DND-41 (cell line): ENCODE data around the gene ANKRD11.

Experiments
- ATAC-seq: fragments of 200-7000 bp; cut with Tn5 transposase; 3 replicates; pipeline ENCODE4 v1.9.1; 2021; ENCODE audit warnings: low read depth; ENCODE audit not compliant: insufficient read depth
- DNase-seq: peaks from one replicate; pipeline ENCODE4 v3.0.0-alpha.2; 2020
- H2AFZ ChIP-seq: 2 replicates; pipeline ENCODE4 v1.6.0; 2012; ENCODE audit warnings: low read depth, low read length
- H3K27ac ChIP-seq: 2 replicates; pipeline ENCODE4 v1.5.1; 2012; ENCODE audit warnings: low read length, inconsistent platforms
- H3K27me3 ChIP-seq: fragments of 200-600 bp; sonication (generic); 2 replicates; pipeline ENCODE4 v1.6.0; 2012; ENCODE audit warnings: low read length, mild to moderate bottlenecking, inconsistent platforms; ENCODE audit not compliant: insufficient read depth, poor library complexity
- H3K36me3 ChIP-seq: 2 replicates; pipeline ENCODE4 v1.5.1; 2012; ENCODE audit warnings: low read length, inconsistent platforms; ENCODE audit not compliant: insufficient read depth
- H3K4me1 ChIP-seq: 2 replicates; pipeline ENCODE4 v1.5.1; 2012; ENCODE audit warnings: mild to moderate bottlenecking, low read length; ENCODE audit not compliant: insufficient read depth
- H3K4me2 ChIP-seq: 2 replicates; pipeline ENCODE4 v1.6.0; 2012; ENCODE audit warnings: mild to moderate bottlenecking, moderate library complexity, low read length, inconsistent platforms; ENCODE audit not compliant: insufficient read depth
- H3K4me3 ChIP-seq, 2 experiments: fragments of 200-600 bp in 1 of 2; shearing (Covaris generic) in 1 of 2; 2 replicates each; pipeline ENCODE4 v1.5.1; 2012 to 2016; ENCODE audit warnings: inconsistent platforms in 2 of 2, low read length in 2 of 2, mild to moderate bottlenecking in 2 of 2, low read depth in 1 of 2, moderate library complexity in 1 of 2
- H3K79me2 ChIP-seq: 2 replicates; pipeline ENCODE4 v1.6.0; 2012; ENCODE audit warnings: low read length, inconsistent platforms; ENCODE audit not compliant: insufficient read depth
- H3K9ac ChIP-seq: 2 replicates; pipeline ENCODE4 v1.6.0; 2012; ENCODE audit warnings: low read depth, mild to moderate bottlenecking, inconsistent platforms, low read length, moderate library complexity
- H3K9me3 ChIP-seq: 2 replicates; pipeline ENCODE4 v1.5.1; 2012; ENCODE audit warnings: low read length, moderate library complexity, mild to moderate bottlenecking, inconsistent platforms; ENCODE audit not compliant: insufficient read depth, severe bottlenecking
- H4K20me1 ChIP-seq: 2 replicates; pipeline ENCODE4 v1.6.0; 2012; ENCODE audit warnings: low read length; ENCODE audit not compliant: insufficient read depth
- EZH2 ChIP-seq: IDR thresholded peaks from 3 replicates; pipeline ENCODE4 v1.6.1; 2012; ENCODE audit warnings: borderline replicate concordance, low read depth, mild to moderate bottlenecking, moderate library complexity, low read length, inconsistent platforms; ENCODE audit not compliant: severe bottlenecking
- TF ChIP-seq, protein P1 (sequence below): IDR thresholded peaks from 2 replicates; pipeline ENCODE4 v1.5.1; 2012; ENCODE audit warnings: borderline replicate concordance, low read length, moderate library complexity, mild to moderate bottlenecking; ENCODE audit not compliant: poor library complexity, severe bottlenecking; ENCODE audit errors: extremely low read depth

ANKRD11 gene

DNA sequence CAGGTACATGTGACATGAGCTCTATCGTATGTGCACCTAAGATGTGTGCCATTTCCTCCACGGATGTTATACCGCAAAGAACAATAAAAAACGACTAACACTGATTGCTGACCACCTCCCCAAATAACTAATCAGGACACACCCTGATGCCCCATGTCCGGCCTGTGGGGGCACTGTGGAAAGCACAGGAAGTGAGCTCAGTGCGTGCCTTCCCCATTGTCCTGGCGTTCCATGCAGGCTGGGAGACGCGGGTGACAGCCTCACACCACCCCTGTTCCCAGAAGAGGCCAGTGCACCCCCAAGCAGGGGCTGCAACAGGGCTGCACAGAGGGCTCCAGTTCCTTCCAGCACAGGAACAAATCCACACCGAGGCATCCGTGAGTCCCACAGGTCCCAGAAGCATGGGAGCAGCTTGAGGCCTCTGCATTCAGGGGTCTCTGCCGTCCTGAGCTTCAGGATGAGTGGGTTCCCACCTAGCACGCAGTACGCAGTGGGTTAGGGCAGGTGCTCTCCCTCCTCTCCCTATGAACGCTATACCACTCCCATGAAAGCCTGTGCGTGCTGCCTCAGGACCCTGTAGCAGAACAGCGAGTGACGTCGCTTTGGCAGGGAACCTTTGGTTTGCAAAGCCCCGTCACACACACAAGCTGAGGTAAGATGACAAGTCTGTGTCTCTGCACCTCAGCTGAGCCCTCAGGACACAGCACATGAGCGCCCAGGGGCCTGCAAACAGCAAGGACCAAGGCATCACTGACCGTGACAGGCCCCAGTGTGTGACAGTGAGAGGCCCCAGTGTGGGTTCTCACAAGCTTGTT is 155.2 kb downstream of the ANKRD11 start:
- Histone ChIP-seq H3K9ac (no peak overlapping the region), H3K36me3 (peaks cover 9% of the 10 kb centered on the region), H3K4me3 (no peak overlapping the region), H3K4me2 (no peak overlapping the region), H3K79me2 (peaks cover 100% of the 10 kb centered on the region), H4K20me1 (peaks cover 95% of the 10 kb centered on the region), H3K27me3 (no peaks in the 10 kb centered on the region), H3K4me1 (peaks cover 4% of the 10 kb centered on the region; the same call in 1 of the 2 replicates), H3K9me3 (no peaks in the 10 kb centered on the region), H3K27ac (no peak overlapping the region), H2AFZ (no peak overlapping the region)
- DNase-seq (no peak), ATAC-seq (no peak)
- TF ChIP-seq EZH2: no peak
- TF ChIP-seq, protein P1, sequence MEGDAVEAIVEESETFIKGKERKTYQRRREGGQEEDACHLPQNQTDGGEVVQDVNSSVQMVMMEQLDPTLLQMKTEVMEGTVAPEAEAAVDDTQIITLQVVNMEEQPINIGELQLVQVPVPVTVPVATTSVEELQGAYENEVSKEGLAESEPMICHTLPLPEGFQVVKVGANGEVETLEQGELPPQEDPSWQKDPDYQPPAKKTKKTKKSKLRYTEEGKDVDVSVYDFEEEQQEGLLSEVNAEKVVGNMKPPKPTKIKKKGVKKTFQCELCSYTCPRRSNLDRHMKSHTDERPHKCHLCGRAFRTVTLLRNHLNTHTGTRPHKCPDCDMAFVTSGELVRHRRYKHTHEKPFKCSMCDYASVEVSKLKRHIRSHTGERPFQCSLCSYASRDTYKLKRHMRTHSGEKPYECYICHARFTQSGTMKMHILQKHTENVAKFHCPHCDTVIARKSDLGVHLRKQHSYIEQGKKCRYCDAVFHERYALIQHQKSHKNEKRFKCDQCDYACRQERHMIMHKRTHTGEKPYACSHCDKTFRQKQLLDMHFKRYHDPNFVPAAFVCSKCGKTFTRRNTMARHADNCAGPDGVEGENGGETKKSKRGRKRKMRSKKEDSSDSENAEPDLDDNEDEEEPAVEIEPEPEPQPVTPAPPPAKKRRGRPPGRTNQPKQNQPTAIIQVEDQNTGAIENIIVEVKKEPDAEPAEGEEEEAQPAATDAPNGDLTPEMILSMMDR: no peak

DNA sequence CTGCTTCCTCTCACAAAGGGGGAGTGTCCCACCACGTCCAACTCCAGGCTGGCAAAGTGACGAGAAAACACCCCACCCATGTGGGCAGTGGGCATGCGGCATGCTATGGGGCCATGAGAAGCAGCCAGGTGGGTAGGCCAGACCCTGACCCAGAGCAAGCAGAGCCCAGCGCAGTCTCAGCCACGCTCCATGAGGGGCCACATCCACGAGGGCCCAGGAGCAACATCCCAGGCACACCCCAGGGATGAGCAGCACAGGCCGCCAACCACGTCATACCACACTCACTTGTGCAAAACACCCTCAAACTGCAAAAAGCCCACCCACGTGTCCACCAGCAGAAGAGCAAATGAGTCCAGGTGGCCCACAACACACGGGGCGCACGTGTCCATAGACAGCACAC is 155.9 kb downstream of the ANKRD11 start:
- H4K20me1 ChIP-seq: peaks cover 94% of the 10 kb centered on the region
- TF ChIP-seq, protein P1: no peak
- TF ChIP-seq EZH2: no peak
- no peak overlapping the region for H3K27ac ChIP-seq
- no peaks in the 10 kb centered on the region for H3K27me3 ChIP-seq
- ATAC-seq (no peak), DNase-seq (no peak)
- H3K79me2 ChIP-seq: peaks cover 100% of the 10 kb centered on the region
- H2AFZ ChIP-seq: no peak overlapping the region
- H3K4me1 ChIP-seq: peaks cover 4% of the 10 kb centered on the region; the same call in 1 of the 2 replicates
- H3K36me3 ChIP-seq: peaks cover 9% of the 10 kb centered on the region
- no peak overlapping the region for H3K4me3 ChIP-seq
- no peak overlapping the region for H3K4me2 ChIP-seq
- no peaks in the 10 kb centered on the region for H3K9me3 ChIP-seq
- no peak overlapping the region for H3K9ac ChIP-seq

DNA sequence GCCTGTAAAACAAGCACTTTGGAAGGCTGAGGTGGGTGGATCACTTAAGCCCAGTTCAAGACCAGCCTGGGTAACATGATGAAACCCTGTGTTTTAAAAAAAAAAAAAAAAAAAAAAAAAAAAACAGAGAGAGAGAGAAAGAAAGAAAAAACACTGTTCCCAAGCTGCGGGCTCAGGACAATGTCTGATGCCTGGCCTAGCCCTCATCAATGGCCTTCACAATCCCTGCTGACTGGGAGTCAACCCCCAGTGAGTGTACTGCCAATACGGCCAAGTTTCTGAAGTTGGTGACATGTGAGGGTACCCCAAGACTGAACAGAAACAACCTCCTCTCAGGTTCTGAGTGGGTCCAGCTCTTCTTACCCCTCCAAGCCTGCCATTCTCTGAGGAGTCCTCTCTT is 156.3 kb downstream of the ANKRD11 start:
- H3K9ac ChIP-seq: no peak overlapping the region
- TF ChIP-seq, protein P1: no peak
- no peak for TF ChIP-seq EZH2
- H4K20me1 ChIP-seq: peaks cover 94% of the 10 kb centered on the region
- no peak for ATAC-seq
- peaks cover 100% of the 10 kb centered on the region for H3K79me2 ChIP-seq
- no peak overlapping the region for H2AFZ ChIP-seq
- H3K4me1 ChIP-seq: peaks cover 4% of the 10 kb centered on the region; the same call in 1 of the 2 replicates
- peak overlapping the region; percentile 18 for H3K27ac ChIP-seq
- H3K27me3 ChIP-seq: no peaks in the 10 kb centered on the region
- H3K4me2 ChIP-seq: no peak overlapping the region
- no peak overlapping the region for H3K4me3 ChIP-seq
- peaks cover 12% of the 10 kb centered on the region for H3K36me3 ChIP-seq
- DNase-seq: no peak
- H3K9me3 ChIP-seq: no peaks in the 10 kb centered on the region
